CD4-positive, alpha-beta T cell (primary cell): ENCODE results near the gene PPP2R5C. TPM values are rescaled to one million over a fixed set of nuclear protein-coding genes. Genes with fewer than 3 reads are reported as not detected.

Experiments used
- ATAC-seq: fragments of 200-7000 bp; cut with Tn5 transposase; one replicate; pipeline ENCODE4 v1.10.0; 2022; ENCODE audit warnings: mild to moderate bottlenecking; ENCODE audit not compliant: poor library complexity
- CTCF ChIA-PET: fragments of 350-600 bp; sonication (Branson Sonifier 250); formaldehyde crosslinking; loops from one replicate; lab custom pipeline; 2021; ENCODE audit warnings: antibody characterized with exemption, inconsistent platforms; lab: Charles Lee
- POLR2A ChIA-PET: fragments of 350-600 bp; sonication (Branson Sonifier 250); formaldehyde crosslinking; loops from one replicate; lab custom pipeline; 2021; ENCODE audit warnings: antibody characterized with exemption, inconsistent platforms; lab: Charles Lee
- DNase-seq, 14 experiments: peaks; one replicate each; pipeline ENCODE4 v3.0.0-alpha.2; 2013 to 2020; ENCODE audit warnings: mixed read lengths in 2 of 14
- H3K27ac ChIP-seq, 2 donors: one replicate each; pipeline versions ENCODE4 v1.5.1 to v1.7.0; 2013; ENCODE audit warnings: low read length in 2 of 2, low read depth in 1 of 2, mild to moderate bottlenecking in 1 of 2
- H3K27me3 ChIP-seq, 2 experiments: 1 replicate in 1 of 2; 2 replicates in 1 of 2; pipeline versions ENCODE4 v1.6.1 to v1.7.0; 2013; ENCODE audit warnings: low read length in 2 of 2, control low read depth in 1 of 2, mild to moderate bottlenecking in 1 of 2, moderate library complexity in 1 of 2; ENCODE audit not compliant: insufficient read depth in 2 of 2, control insufficient read depth in 1 of 2
- H3K36me3 ChIP-seq: one replicate; pipeline ENCODE4 v1.6.1; 2013; ENCODE audit warnings: low read length, control low read depth; ENCODE audit not compliant: insufficient read depth
- H3K4me1 ChIP-seq: one replicate; pipeline ENCODE4 v1.6.1; 2013; ENCODE audit warnings: low read length, control low read depth; ENCODE audit not compliant: insufficient read depth
- H3K4me3 ChIP-seq: one replicate; pipeline ENCODE4 v1.5.1; 2013; ENCODE audit warnings: mild to moderate bottlenecking, low read length, moderate library complexity
- H3K9me3 ChIP-seq, 2 experiments: 1 replicate in 1 of 2; 2 replicates in 1 of 2; pipeline versions ENCODE4 v1.6.1 to v1.7.0; 2013; ENCODE audit warnings: low read length in 2 of 2, mild to moderate bottlenecking in 2 of 2, control low read depth in 1 of 2, moderate library complexity in 1 of 2; ENCODE audit not compliant: control insufficient read depth in 1 of 2, insufficient read depth in 1 of 2
- H3K27ac Mint-ChIP-seq: one replicate; pipeline ENCODE4 v1.8.0; 2020; ENCODE audit warnings: mixed read lengths
- H3K27me3 Mint-ChIP-seq: one replicate; pipeline ENCODE4 v1.8.0; 2021; ENCODE audit warnings: mixed read lengths
- H3K36me3 Mint-ChIP-seq: one replicate; pipeline ENCODE4 v1.8.0; 2021; ENCODE audit warnings: low read depth, mixed read lengths
- H3K4me1 Mint-ChIP-seq: one replicate; pipeline ENCODE4 v1.8.0; 2021; ENCODE audit warnings: low read depth, mixed read lengths
- H3K4me3 Mint-ChIP-seq: one replicate; pipeline ENCODE4 v1.8.0; 2020; ENCODE audit warnings: mild to moderate bottlenecking, mixed read lengths
- H3K9me3 Mint-ChIP-seq: one replicate; pipeline ENCODE4 v1.8.0; 2020; ENCODE audit warnings: mixed read lengths
- CTCF ChIP-seq: fragments of 200-600 bp; IDR thresholded peaks from one replicate; pipeline ENCODE4 v1.8.0; 2022; ENCODE audit warnings: antibody characterized with exemption, mild to moderate bottlenecking
- intact Hi-C, 2 experiments: fragments of 100-400 bp; cut with DNase I in 1 of 2; cut with micrococcal nuclease in 1 of 2; formaldehyde crosslinking; loops; one replicate each; pipeline versions ENCODE4 v1.15.1 to v1.9.0; 2023 to 2025; cut with DNase I, micrococcal nuclease
- total RNA-seq, 174 experiments: library from RNA in 2 of 174; stranded (reverse) in 2 of 174; gene quantifications; one replicate each; pipeline ENCODE4 v1.2.3 and lab custom pipeline; 2021 to 2026

Gene PPP2R5C
- total RNA-seq, 2 experiments from 2014 or later, result 463 to 487 TPM

GRCh38 chr14:101815994-101816393 lies 54.5 kb downstream of the PPP2R5C start:
- peak overlapping the region; percentile 66 to 99 for H3K27ac ChIP-seq
- DNase-seq, result peak in 5 of 14 experiments; percentile 15 to 62 (median 50)
- no peak for ATAC-seq
- CTCF ChIA-PET, result interaction anchor here (1.5 to 5.9 kb wide), 2 partner anchors 8 to 45 kb away, joined by 7 to 26 read pairs; no protein-coding TSS in a partner anchor
- Mint-ChIP-seq H3K36me3 (peaks cover 79% of the 10 kb centered on the region), H3K4me3 (peak overlapping the region; percentile 94), H3K27ac (peak overlapping the region; percentile 98), H3K9me3 (no peaks in the 10 kb centered on the region), H3K27me3 (no peaks in the 10 kb centered on the region), H3K4me1 (peaks cover 92% of the 10 kb centered on the region)
- no peaks in the 10 kb centered on the region for H3K27me3 ChIP-seq
- no peaks in the 10 kb centered on the region for H3K9me3 ChIP-seq
- POLR2A ChIA-PET, result interaction anchor here (1.3 to 11.6 kb wide), 6 partner anchors 11 to 109 kb away, joined by 4 to 697 read pairs (median 8); no protein-coding TSS in a partner anchor
- intact Hi-C loops, result loop anchor here in 1 of 2 experiments (10.0 kb wide), 1 partner anchor 269 kb away; the partner anchor contains the start of gene HSP90AA1
- peak overlapping the region; percentile 79 for H3K4me3 ChIP-seq
- H3K4me1 ChIP-seq, result peaks cover 91% of the 10 kb centered on the region
- H3K36me3 ChIP-seq, result peaks cover 20% of the 10 kb centered on the region
- no peak for TF ChIP-seq CTCF

GRCh38 chr14:101817501-101818001 lies 56.0 kb downstream of the PPP2R5C start:
- CTCF ChIA-PET, result interaction anchor here (1.4 to 5.9 kb wide), 2 partner anchors 47 to 110 kb away, joined by 4 to 26 read pairs; no protein-coding TSS in a partner anchor
- no peak for TF ChIP-seq CTCF
- H3K4me1 Mint-ChIP-seq, result peaks cover 94% of the 10 kb centered on the region
- H3K27ac ChIP-seq, result peak overlapping the region; percentile 98 to 99
- H3K27me3 ChIP-seq, result no peaks in the 10 kb centered on the region
- no peaks in the 10 kb centered on the region for H3K9me3 ChIP-seq
- peak overlapping the region; percentile 27 for H3K4me3 ChIP-seq
- ATAC-seq (peak; percentile 19), DNase-seq (peak in 5 of 14 experiments; percentile 41 to 88 (median 81))
- peak overlapping the region; percentile 98 for H3K27ac Mint-ChIP-seq
- intact Hi-C loops, result loop anchor here (1.0 to 10.0 kb wide), 2 partner anchors 7 to 267 kb away; partner anchors contain the start of gene HSP90AA1 (in 1 of the 2)
- POLR2A ChIA-PET, result interaction anchor here (1.1 to 11.6 kb wide), 6 partner anchors 7 to 1751 kb away, joined by 3 to 697 read pairs (median 16); no protein-coding TSS in a partner anchor
- H3K27me3 Mint-ChIP-seq, result no peaks in the 10 kb centered on the region
- peak overlapping the region; percentile 78 for H3K4me3 Mint-ChIP-seq
- no peaks in the 10 kb centered on the region for H3K9me3 Mint-ChIP-seq
- peaks cover 19% of the 10 kb centered on the region for H3K36me3 ChIP-seq
- H3K36me3 Mint-ChIP-seq, result peaks cover 72% of the 10 kb centered on the region
- H3K4me1 ChIP-seq, result peaks cover 92% of the 10 kb centered on the region

GRCh38 chr14:101819251-101819990 lies 57.9 kb downstream of the PPP2R5C start:
- H3K27me3 Mint-ChIP-seq, result no peaks in the 10 kb centered on the region
- CTCF ChIA-PET, result interaction anchor here (1.5 to 4.1 kb wide), 4 partner anchors 10 to 112 kb away, joined by 3 to 29 read pairs (median 6); no protein-coding TSS in a partner anchor
- peaks cover 82% of the 10 kb centered on the region for H3K4me1 ChIP-seq
- H3K27ac ChIP-seq, result peak overlapping the region; percentile 98 to 99
- H3K36me3 Mint-ChIP-seq, result peaks cover 71% of the 10 kb centered on the region
- H3K4me3 Mint-ChIP-seq, result peak overlapping the region; percentile 78
- POLR2A ChIA-PET, result interaction anchor here (0.7 to 5.8 kb wide), 20 partner anchors 9 to 113 kb away, joined by 3 to 390 read pairs (median 6); no protein-coding TSS in a partner anchor
- no peaks in the 10 kb centered on the region for H3K9me3 Mint-ChIP-seq
- no peaks in the 10 kb centered on the region for H3K27me3 ChIP-seq
- no peak for TF ChIP-seq CTCF
- ATAC-seq, result peak; percentile 19
- intact Hi-C loops, result loop anchor here in 1 of 2 experiments (10.0 kb wide), 1 partner anchor 265 kb away; the partner anchor contains the start of gene HSP90AA1
- peak overlapping the region; percentile 98 for H3K27ac Mint-ChIP-seq
- peak overlapping the region; percentile 53 for H3K4me3 ChIP-seq
- no peaks in the 10 kb centered on the region for H3K9me3 ChIP-seq
- H3K4me1 Mint-ChIP-seq, result peaks cover 91% of the 10 kb centered on the region
- H3K36me3 ChIP-seq, result peaks cover 15% of the 10 kb centered on the region
- DNase-seq, result peak; percentile 67 to 93 (median 76)
